NK-92 (cell line): ENCODE measurements around the gene ATP13A3.

Experiments used
- DNase-seq: peaks from one replicate; lab custom pipeline; 2025; ENCODE audit not compliant: unreplicated experiment; lab: John Stamatoyannopoulos, UW

The ATP13A3 gene

GRCh38 chr3:194374935-194375334, 111.9 kb downstream of the ATP13A3 start:
- no peak for DNase-seq

- no peak for DNase-seq
These were observed 112.9 kb downstream of the ATP13A3 start for GRCh38 chr3:194373899-194374298.

- DNase-seq = no peak
These were observed 113.8 kb downstream of the ATP13A3 start for GRCh38 chr3:194373028-194373427.

GRCh38 chr3:194370753-194371152, 116.0 kb downstream of the ATP13A3 start:
- no peak for DNase-seq

DNA sequence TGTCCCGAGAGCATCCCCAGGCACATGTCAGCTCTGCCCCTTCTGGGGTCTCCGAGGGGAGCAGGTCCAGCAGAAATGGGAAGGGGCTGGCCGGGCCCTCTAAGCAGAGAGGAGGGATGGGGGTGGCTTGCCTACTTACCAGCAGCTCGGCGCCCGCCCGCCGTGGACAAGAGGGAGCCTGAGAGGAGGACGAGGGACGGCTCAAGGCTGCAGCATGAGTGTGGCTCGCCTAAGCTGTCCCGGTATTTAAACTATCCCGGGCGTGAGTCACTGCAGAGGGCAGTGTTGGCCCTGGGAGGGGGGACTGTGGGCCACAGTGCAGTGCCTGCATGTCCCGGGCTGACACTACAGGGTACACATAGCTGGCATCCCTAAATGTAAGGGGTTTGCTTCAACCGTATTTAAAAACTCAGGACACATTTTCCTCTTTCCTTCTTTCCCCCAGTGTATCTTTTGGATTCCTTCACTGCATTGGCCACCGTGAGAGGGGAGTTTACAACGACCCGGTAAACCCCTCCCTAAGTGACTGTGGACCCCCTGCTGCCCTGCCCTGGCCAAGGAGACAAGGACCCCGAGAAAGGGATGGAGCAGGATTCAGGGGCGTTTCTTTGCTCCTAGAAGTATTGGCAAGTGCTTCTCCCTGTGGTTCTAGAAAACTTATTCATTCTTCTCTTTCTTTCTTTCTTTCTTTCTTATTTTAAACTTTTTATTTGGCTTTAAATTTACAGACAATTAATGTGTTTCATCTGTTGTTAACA, 117.1 kb downstream of the ATP13A3 start, which contains the start of gene LRRC15:
TSS of gene LRRC15 (minus strand) at position 222 of the 758 bp plus-strand sequence. CDS start 8,700 bp downstream, outside the sequence.
- no peak for DNase-seq

DNA sequence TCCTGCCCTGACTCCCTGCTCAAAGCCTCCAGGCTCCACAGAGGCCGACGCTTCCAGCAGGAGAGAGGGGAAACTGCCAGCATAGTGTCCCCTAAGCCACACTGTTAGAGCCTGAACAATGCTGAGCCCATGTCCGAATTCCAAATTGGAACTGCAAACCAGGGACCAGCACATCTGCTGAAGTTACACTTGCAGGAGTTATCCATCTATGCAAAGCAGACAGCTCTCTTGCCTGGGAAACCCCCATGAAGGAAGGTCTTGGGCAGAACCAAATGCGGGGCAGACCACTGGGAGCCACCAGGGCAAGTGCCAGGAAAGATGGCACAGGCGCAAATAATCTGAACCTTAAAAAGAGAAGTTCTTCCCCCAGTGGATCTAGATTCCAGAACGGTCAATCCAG, 117.9 kb downstream of the ATP13A3 start:
- DNase-seq = no peak

- DNase-seq = no peak
These were observed 118.6 kb downstream of the ATP13A3 start for GRCh38 chr3:194367992-194368841.

- DNase-seq = no peak
These were observed 120.8 kb downstream of the ATP13A3 start for GRCh38 chr3:194365978-194366490.

DNA sequence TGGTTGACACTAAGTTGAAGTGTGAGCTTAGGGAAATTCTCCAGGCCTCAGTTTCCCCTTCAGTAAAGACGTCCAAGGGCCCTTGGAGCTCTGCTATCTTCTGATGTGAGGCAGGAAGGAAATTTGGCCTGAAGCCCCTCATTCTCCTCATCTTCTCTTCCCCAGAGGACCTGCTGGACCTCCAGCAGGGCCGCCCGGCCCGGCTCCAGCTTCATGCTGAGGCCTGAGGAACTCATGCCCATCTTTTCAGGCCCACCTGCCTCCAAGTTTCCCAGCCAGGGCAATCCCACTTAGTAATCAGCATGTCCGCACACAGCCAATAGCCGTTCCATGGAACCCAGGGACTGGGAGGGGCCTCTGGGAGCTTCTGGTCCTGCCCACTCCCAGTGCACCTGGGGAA, 121.3 kb downstream of the ATP13A3 start:
- no peak for DNase-seq

GRCh38 chr3:194364652-194365434, 122.0 kb downstream of the ATP13A3 start:
- DNase-seq = no peak

GRCh38 chr3:194364314-194364651, 122.5 kb downstream of the ATP13A3 start:
- no peak for DNase-seq

- no peak for DNase-seq
These were observed 126.2 kb downstream of the ATP13A3 start for GRCh38 chr3:194360568-194360967.

- no peak for DNase-seq
These were observed 129.1 kb downstream of the ATP13A3 start for GRCh38 chr3:194357681-194358080.

DNA sequence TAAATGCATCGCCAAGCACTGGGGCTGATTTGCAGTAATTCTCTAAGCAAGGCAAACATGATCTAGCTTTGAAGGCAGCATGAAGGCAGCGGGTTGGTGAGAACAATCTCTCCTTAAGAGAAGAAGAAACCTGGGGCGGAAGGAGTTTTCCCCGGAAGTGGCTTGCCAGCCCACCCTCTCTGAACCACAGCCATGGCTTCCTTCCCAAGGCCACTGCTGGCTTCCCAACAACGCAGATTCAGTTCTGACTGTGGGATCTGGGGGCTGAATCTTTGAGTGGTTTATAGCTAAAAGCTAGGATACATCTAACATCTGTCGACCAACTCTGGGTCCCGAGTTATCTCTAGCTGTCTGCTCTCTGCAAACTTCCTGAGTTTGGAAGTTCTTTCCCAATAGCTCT, 131.4 kb downstream of the ATP13A3 start:
- no peak for DNase-seq

- DNase-seq = no peak
These were observed 132.5 kb downstream of the ATP13A3 start for GRCh38 chr3:194354315-194354714.
